HG03442 (cell line): ENCODE data around the gene RILPL2.
A peak's percentile ranks its signal among the peaks of the same experiment; 100 is the strongest.
"Not testable (repeated sequence)": the region's sequence is repeated elsewhere in the genome, so short reads cannot be mapped to it uniquely, and the experiment has no call there.

Experiments
- ATAC-seq: cut with Tn5 transposase; IDR thresholded peaks from one replicate; pipeline ENCODE4 v1.9.1; 2021; ENCODE audit warnings: mild to moderate bottlenecking, moderate library complexity; ENCODE audit not compliant: unreplicated experiment

RILPL2 gene, protein sequence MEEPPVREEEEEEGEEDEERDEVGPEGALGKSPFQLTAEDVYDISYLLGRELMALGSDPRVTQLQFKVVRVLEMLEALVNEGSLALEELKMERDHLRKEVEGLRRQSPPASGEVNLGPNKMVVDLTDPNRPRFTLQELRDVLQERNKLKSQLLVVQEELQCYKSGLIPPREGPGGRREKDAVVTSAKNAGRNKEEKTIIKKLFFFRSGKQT

DNA sequence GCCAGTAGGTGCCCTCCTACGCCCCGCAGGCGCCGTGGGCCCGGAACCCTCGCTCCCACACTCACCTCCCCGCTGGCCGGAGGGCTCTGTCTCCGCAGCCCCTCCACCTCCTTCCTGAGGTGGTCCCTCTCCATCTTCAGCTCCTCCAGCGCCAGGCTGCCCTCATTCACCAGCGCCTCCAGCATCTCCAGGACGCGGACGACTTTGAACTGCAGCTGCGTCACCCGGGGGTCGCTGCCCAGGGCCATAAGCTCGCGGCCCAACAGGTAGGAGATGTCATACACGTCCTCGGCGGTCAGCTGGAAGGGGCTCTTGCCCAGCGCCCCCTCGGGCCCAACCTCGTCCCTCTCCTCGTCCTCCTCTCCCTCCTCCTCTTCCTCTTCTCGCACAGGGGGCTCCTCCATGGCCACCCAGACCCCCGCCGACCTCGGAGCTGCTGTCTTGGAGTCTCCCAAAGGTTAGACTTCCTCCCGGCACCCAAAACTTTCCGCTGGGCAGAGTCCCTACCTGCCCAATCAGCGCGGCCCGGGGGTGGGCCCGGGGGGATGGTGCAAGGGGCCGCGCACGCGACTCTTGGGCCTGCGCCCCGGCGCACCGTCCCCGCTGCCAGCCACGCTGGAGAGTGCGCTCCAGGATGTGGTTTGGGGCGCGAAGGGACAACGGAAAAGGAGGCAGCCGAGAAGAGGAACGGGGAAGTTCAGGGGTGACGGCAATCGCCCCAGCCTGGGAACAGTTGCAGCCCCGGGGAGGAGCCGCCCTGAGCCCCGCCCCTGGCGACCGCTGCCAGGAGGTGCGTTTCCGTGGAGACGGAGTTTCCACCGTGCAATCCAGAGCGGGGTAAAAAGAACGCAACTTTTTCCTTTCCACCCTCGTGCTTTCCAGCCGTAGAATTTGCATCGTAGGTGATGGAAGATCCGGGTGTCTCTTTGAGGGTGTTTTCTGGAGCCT, at the start of gene RILPL2:
Gene RILPL2 (minus strand): TSS at position 668 of the 948 bp plus-strand sequence. CDS start 264 bp downstream, at position 404.
- ATAC-seq, result peak; percentile 79

DNA sequence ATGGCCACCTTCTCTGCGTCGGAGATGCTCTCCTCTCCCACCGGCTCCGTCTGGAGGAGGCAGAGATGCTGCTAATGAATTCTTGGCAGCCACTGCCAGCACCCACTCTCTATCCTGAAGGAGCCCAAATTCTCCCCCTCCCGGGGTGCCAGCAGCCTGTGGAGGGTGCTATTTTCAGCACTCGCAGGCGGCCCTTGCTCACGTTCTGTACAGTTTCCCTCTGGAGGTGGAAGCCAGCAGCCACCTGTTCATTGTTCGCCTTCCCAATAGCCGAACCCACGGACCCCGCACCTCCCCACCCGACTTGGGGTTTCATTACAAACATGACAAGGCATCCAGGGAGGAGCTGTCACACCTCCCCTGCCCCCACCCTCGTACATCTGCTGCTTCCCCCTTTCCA, 49.3 kb upstream of the RILPL2 start:
- no peak for ATAC-seq

DNA sequence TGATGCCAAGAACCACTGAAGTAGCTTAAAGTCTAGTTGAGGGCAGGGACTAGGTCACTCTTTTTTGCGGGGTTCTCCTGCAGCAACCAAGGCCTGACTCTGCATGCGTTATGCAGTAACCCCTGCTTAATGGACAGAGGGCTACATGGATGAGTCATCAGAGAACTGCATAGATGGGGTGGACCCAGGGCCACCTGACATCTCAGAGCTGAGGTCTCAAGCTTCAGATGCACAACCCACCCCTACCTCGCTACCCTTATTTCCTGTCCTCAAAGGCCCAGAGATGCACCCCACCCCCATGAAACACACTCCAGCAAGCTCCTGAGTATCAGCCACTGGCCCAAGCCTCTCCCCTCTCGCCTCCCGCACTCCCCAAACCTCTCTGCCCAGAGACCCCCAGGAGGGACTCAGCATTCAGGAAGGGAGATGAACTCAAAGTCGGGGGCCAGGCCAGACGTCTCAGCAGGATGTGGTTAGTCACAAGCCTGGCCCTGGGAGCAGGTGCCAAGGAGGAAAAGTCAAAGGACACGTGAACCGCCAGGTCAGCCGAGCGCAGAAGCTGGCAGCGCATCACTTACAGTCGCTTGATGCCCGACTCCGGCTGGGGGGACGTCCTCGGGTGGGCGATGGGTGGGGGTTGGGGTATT, 47.2 kb upstream of the RILPL2 start:
- ATAC-seq, result no peak

DNA sequence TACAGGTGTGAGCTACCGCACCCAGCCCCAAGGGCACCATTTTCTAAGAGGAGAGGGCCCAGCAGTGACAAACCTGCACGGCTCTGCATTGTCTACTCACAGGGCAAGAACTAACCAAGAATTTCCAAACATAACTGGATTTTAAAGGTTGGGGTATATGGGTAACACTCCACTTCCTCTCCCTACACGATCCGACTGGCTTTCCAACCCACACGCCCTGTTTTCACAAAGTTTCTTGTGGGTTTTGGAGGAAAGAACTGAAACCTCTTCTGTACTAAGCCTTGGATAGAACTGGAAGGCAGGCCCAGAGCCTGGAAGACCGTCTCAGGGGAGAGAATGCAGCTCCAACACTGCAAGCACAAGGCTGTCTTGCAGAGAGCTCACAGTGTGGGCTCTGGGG, 46.4 kb upstream of the RILPL2 start:
- no peak for ATAC-seq

DNA sequence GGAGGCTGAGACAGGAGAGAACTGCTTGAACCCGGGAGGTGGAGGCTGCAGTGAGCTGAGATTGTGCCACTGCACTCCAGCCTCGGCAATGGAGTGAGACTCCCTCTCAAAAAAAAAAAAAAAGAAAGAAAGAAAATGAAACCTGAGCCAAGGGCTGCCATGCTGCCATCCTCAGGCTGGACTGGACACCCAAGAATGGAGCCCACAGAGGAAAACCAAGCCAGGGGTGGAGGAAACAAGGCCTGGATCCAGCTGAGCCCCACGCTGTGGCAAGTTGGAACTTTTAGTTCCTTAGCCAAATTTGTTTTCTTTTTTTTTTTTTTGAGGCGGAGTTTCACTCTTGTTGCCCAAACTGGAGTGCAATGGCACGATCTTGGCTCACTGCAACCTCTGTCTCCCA, 44.8 kb upstream of the RILPL2 start:
- not testable (repeated sequence) for ATAC-seq

DNA sequence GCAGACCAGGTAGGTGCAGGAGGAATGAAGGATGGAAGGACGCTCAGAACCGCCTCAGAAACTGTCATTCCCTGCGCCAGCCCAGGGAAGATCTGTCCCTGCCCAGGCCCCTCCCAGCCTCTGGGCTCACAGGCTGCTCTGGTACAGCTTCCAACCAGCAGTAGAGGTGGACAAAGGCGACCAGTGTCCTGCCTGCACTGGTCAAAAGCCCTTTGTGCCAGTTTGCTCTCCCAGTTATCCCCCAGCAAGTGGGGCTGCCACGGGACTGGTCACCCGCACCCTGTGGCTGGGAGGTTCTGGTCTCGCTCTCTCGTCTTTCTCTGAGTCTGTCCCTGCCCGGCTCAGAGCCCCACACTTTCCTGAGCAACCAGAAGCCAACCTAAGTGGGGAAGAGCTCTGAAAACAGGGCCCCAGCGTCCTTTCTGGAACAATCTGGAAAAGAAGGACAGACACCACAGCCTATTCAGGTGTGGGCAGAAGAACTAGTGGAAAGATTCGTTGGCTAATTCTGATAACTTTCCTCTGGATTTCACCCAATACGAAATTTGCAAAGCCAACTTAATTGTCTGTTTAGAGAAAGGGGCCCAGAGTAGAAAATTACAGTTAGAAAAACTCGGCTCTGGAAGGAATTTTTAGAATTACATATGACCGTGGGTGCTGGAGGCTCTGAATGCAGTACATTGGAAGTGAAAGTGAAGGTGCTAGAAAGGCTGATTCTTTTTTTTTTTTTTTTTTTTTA, 43.1 kb upstream of the RILPL2 start:
- no peak for ATAC-seq

DNA sequence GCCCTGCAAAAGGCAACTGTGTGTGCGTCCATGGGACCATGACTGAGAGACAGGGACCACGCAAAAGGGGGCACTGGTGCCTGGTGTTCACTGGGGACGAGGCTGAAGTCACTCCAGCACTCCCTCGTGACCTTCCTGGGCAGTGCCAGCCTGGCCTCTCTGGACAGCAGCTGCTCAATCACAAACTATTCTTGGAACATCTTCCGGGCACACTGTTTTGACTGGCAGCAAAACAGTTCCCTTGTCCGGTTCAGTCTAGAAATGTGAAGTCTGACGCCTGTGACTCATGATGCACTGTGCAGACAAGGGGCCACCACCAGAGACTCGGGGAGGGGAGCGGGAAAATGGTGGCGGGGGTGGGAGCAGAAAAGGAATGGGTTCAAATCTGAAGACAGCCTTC, 42.3 kb upstream of the RILPL2 start:
- ATAC-seq, result no peak

DNA sequence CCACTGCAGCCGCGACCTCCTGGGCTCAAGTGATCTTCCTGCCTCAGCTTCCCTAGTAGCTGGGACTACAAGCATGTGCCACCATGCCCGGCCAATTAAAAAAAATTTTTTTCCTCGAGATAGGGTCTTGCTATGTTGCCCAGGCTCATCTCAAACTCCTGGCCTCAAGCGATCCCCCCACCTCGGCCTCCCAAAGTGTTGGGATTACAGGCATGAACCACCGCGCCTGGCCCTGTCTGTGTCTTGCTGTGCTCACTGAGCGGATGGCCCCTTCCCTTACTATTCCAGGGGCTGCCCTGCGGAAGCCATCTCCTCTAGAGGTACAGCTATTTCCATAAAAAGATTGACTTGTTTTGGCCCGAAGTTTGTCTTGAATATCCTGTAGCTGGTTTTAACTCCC, 41.6 kb upstream of the RILPL2 start:
- no peak for ATAC-seq

DNA sequence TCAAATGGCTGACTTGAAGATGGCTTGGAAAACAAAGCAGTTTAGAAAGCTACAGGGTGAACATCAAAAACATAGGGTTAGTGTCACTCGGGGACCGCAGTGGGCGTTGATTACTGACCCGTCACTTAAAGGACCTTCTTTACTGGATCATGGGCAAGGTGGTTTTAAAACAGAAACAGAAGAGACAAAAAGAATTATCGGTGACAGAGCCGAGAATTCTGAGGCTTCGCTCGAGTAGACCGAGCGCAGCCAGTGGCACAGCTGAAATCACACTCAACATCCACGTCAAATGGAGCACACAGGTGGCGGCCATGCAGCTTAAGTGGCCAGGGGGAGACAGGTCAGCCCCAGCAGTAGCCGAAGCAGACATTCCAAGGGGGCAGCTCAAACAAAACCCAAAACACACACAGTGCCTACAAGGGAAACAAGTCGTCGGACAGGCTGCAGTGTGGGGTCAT, 38.8 kb upstream of the RILPL2 start:
- ATAC-seq, result no peak

DNA sequence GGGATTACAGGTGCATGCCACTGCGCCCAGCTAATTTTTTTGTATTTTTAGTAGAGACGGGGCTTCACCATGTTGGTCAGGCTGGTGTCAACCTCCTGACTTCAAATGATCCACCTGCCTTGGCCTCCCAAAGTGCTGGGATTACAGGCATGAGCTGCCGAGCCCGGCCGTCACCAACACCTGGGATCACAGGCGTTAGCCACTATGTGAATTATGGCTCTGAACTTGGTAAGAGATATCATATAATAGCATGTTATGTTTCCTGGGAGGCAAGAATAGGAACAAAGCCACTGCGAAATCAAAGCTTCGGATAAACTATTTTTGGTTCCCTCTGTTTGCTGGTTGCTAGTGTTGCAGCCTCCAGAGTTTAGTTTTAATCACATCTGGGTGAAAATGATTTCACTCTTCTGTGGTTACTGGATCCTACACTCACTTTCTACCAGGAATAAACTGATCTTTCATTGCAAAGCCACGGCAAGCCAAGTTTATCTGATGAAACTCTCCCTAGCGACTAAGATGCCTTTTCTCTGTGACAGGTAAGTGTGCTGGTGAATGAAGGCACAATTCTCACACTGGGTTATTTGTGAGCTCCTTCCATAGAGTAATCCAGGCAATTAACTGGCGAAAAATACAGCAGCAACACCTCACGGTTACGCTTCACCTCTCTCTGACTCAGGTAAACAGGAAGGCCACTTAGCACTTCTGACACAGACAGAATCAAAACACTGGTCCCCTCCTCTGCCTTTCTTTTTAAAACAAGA, 38.2 kb upstream of the RILPL2 start:
- no peak for ATAC-seq

DNA sequence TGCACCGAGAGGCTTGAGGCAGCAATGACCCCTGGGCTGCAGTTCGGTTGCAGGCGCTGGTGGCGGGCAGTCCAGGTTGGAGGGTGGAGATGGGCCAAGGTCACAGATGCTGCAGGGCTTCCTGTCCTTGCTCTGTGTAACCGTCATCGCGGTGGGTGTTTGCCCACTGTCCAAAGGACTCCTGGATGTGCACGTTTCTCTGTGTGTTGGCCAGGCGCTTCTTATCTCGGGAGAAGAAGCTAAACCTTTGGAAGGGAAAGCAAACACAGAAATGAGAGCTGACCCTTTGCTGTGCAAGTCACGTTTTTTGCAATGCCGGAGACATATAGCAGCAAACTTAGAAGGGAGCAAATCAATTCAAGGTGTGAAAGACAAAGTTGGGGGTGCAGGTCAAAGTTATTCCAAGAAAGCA, 36.0 kb upstream of the RILPL2 start:
- ATAC-seq, result no peak

DNA sequence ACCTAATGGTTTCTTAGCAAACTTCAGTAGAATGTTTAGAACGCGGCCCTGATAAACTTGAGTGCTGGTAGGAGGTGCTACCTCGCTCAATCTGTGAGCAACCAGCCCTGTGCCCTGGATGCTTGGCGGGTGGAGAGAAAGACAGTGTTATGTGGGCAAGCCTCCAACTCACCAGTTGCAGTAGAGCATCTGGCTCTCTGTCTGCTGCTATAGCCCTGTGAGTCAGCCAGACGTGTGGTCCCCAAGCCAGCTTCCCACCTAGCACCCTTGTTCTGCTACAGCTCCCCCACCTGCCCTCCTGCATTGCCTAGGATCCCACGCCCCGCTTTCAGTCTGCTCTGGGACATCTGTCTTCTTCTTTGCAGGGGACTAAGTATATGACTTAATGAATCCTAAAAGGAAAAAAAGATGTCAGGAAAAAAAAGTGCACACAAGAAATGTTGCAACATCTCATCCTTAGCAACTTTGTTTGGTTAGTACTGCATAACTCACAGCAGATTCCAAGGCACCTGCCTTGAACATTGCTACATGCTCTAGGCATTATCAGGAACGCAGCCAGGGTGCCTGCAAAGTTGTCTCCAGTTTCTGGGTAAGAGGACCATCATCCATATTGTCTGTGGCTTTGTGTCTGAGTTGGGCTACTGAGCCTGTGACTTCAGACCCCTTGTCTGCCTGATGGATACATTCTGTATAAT, 35.0 kb upstream of the RILPL2 start:
- ATAC-seq, result no peak

DNA sequence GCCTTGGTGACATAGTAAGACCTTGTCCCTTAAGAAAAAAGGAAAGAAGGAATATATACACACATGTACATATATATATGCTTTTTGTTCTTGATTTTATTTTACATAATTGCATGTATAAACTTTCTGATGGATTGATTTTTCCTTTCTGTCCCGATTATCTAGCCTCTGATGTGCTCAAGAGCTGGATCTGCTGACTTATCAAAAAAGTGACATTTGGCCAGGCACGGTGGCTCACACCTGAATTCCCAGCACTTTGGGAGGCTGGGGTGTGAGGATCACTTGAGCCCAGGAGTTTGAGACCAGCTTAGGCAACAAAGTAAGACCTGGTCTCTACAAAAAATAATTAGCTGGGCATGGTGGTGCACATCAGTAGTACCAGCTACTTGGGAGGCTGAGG, 33.5 kb upstream of the RILPL2 start:
- ATAC-seq, result no peak

DNA sequence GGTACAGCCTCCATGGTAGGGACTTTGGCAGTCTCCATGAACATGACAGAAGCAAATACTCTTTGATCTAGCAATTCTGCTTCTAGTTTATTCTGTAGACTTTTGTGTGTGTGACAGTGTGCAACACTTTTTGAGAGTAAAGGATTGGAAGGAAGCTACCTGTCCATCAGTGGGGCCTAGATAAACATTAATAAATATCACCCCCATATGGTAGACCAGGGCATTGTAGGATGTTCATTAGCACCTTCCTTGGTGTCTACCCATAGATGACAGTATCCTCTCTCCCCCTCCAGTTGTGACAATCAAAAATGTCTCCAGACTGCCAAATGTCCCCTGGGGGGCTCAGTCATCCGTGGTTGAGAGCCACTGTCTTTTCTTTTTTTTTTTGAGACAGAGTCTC, 32.3 kb upstream of the RILPL2 start:
- peak; percentile 66 for ATAC-seq

DNA sequence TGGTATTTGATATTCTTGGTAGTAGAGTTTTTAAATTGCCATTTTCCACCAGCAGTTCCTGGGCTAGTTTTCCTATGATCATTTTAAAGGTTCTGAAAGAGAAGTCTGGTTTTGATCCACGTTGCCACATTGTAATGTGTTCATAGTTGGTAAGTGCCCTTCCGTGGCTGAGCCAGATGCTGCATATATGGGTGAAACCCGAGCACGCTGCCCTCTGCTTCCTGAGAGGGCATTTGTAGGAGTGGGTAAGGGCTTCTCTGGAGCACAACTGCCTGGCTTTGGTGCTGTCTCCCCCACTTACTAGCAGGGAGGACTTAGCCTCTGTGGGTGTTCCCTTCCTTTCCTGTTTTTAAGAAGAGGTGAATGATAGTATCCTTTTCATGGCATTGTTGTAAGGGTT, 28.6 kb upstream of the RILPL2 start:
- ATAC-seq, result no peak

DNA sequence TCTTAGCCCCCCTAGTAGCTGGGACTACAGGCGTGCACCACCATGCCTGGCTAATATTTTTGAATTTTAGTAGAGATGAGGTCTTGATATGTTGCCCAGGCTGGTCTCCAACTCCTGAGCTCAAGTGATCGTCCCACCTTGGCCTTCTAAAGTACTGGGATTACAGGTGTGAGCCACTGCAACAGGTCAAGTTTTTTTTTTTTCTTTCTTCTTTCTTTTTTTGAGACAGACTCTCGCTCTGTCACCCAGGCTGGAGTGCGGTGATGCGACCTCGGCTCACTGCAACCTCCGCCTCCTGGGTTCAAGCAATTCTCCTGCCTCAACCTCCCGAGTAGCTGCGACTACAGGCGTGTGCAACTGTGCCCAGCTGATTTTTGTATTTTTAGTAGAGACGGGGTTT, 26.7 kb upstream of the RILPL2 start:
- ATAC-seq, result not testable (repeated sequence)

DNA sequence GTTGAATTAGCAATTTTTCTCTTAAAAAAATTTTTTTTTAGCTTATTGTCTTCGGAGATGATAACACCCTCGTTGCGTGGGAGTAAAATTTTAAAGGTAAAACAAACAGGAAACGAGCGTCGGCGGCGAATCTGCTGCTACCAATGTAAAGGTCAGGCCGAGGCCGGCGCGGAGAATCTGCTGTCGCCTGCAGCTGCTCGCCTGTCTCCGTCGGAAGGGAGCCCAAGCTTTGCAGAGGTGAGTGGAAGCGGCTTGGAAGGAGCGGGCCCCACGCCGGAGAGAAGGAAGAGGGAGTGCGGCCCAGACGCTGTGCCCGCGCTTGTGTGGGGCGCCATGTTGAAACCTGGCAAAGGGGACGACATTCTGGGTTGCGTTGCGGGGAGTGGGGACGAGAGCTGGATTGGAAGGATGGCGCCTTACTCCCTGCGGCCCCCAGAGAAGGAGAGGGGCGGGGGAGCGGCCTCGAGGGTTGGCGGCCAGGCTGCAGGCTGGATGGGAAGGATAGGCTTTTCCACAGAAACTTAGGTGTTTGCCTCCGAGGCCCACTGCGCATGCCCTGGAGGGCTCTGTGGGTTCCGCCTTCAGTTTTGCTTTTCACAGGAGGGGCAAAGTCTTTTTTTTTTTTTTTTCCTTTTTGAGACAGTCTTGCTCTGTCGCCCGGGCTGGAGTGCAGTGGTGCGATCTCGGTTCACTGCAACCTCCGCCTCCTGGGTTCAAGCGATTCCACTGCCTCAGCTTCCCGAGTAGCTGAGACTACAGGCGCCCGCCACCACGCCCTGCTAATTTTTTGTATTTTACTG, 21.7 kb upstream of the RILPL2 start, which contains the start of gene SNRNP35:
Gene SNRNP35 (plus strand): TSS at position 160 of the 800 bp plus-strand sequence. CDS start 7,402 bp downstream, outside the sequence.
- peak; percentile 56 for ATAC-seq

DNA sequence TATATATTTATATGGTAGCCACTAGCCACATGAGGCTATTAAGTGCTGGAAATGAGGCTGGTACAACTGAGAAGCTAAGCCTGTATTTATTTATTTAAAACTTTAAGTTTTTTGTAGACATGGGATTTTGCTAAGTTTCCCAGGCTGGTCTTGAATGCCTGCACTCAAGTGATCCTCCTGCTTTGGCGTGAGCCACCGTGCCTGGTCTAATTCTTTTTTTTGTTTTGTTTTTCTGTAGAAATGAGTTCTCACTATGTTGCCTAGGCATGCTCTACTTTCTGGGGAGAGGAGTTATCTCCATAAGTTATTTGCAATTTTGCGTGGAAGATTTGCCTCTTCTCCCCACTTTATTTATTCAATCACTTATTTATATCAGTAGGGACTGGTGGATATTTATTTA, 16.7 kb upstream of the RILPL2 start:
- no peak for ATAC-seq

DNA sequence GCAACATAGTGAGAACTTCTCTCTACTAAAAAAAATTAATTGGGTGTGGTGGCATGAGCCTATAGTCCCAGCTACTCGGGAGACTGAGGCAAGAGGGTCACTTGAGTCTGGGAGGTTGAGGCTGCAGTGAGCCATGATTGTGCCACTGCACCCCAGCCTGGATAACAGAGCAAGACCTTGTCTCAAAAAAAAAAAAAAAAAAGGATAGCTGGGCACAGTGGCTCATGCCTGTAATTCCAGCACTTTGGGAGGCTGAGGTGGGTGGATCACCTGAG, 15.7 kb upstream of the RILPL2 start:
- ATAC-seq, result not testable (repeated sequence)
